ENCODE measurements around the gene HOXA7. TPM values are rescaled to one million over a fixed set of nuclear protein-coding genes. Genes with fewer than 3 reads are reported as not detected.

Gene HOXA7
- total RNA-seq, 1 experiment from 2014 or later, result 2.6 TPM

DNA sequence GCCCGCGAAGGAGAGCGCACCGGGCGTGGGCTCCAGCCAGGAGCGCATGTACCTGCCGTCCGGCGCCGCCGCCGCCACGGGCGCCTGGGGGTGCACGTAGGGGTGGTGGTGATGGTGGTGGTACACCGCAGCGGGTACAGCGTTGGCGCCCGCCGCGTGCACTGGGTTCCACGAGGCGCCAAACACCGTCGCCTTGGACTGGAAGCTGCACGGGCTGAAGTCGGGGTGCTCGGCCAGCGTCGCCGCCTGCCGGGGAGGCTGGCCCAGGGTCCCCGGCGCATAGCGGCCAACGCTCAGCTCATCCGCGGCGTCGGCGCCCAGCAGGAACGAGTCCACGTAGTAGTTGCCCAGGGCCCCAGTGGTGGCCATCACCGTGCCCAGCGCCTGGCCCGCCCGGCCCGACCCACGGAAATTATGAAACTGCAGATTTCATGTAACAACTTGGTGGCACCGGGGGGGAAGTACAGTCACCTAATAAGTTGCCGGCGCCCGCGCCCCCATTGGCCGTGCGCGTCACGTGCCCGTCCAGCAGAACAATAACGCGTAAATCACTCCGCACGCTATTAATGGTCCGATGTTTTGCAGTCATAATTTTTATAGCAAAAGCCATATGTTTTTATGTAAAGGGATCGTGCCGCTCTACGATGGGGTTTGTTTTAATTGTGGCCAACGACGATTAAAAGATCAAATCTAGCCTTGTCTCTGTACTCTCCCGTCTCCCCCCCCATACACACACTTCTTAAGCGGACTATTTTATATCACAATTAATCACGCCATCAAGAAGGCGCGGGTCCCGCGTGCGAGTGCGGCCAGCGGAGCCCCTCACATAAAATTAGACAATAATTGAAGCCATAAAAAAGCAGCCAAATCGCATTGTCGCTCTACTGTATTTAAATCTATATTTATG, 8.9 kb upstream of the HOXA7 start, which contains the start of gene HOXA9:
HOXA9 (minus strand) TSS at position 449 of the 907 bp plus-strand sequence; CDS start at position 369, 80 bp downstream.
- H3K4me3 ChIP-seq (ENCODE audit: low read length), result peak within 1 kb of the TSS; percentile 84
- H3K9me2 ChIP-seq (replicated peaks; ENCODE audit: low read length), result no peaks in the 10 kb centered on the region
- intact Hi-C loops (cut with micrococcal nuclease), result loop anchor here (1.0 to 5.0 kb wide), 5 partner anchors 10 to 1008 kb away; partner anchors contain the start of genes CBX3, HNRNPA2B1 and HOXA13
- peak within 1 kb of the TSS; percentile 97 for H3K27ac ChIP-seq (ENCODE audit: low read length)
- CTCF ChIA-PET, result no interaction called here
- no peaks in the 10 kb centered on the region for H3K9me3 ChIP-seq (ENCODE audit: low read length)
- POLR2A ChIA-PET (ENCODE audit: unreplicated experiment), result interaction anchor here (0.6 to 1.2 kb wide), 8 partner anchors 10 to 756 kb away, joined by 3 to 5 read pairs (median 3); no protein-coding TSS in a partner anchor
- peaks cover 20% of the 10 kb centered on the region for H4K20me1 ChIP-seq (ENCODE audit: low read length)
- H3K79me2 ChIP-seq (ENCODE audit: low read length), result peaks cover 89% of the 10 kb centered on the region
- peaks cover 23% of the 10 kb centered on the region for H3K36me3 ChIP-seq (ENCODE audit: low read depth, low read length)
- peaks cover 12% of the 10 kb centered on the region for H3K4me1 ChIP-seq (ENCODE audit: insufficient read depth, low read length)
- H2AFZ ChIP-seq (ENCODE audit: low read length), result peak within 1 kb of the TSS; percentile 65
- TF ChIP-seq EZH2phosphoT487 (IDR thresholded peaks at IDR 0.05; ENCODE audit: borderline replicate concordance, low read length) (peak; percentile 38; the same call in 1 of the 2 replicates), EZH2 (IDR thresholded peaks at IDR 0.05; ENCODE audit: low read length, unreplicated experiment) (no peak)
- H3F3A ChIP-seq (ENCODE audit: low read length, unreplicated experiment), result peaks cover 5% of the 10 kb centered on the region
- DNase-seq (peak; percentile 94), ATAC-seq (peak; percentile 4)
- peak within 1 kb of the TSS; percentile 93 for H3K4me2 ChIP-seq (ENCODE audit: low read length)
- BruUV-seq (replicated peaks), result no TSS peak
- H3K9ac ChIP-seq (ENCODE audit: low read length), result peak within 1 kb of the TSS; percentile 90
- no peaks in the 10 kb centered on the region for H3K27me3 ChIP-seq (ENCODE audit: low read length)

DNA sequence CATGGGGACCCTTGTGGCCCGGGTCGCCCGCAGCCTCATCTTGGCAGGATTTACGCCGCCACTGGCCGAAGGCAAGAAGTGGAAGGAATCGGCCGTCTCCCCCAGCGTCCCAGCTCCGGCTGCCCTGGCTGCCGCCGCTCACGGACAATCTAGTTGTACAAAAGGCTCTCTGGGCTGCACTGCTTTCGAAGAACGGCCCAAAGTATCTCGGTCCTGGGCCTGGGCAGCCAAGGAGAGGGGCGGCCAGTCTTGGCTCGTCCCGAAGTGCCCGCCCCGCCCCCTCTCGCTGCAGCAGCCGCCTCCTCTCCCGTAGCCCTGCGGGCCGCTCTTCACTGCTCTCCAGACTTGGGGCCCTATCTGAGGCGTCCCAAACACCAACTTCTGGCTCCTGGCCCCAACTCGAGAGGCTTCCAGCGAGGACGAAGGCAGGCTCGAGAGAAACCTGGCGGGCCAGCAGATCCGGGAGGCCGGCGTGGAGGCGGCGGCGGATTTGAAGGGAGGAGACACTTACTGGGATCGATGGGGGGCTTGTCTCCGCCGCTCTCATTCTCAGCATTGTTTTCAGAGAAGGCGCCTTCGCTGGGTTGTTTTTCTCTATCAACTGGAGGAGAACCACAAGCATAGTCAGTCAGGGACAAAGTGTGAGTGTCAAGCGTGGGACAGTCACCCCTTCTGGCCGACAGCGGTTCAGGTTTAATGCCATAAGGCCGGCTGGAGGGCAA, 8.1 kb upstream of the HOXA7 start:
- no peaks in the 10 kb centered on the region for H3K27me3 ChIP-seq (ENCODE audit: low read length)
- peaks cover 20% of the 10 kb centered on the region for H4K20me1 ChIP-seq (ENCODE audit: low read length)
- H3K4me1 ChIP-seq (ENCODE audit: insufficient read depth, low read length), result peaks cover 20% of the 10 kb centered on the region
- no TSS peak for BruUV-seq (replicated peaks)
- no peaks in the 10 kb centered on the region for H3K9me2 ChIP-seq (replicated peaks; ENCODE audit: low read length)
- DNase-seq (peak; percentile 39), ATAC-seq (no peak)
- H3K27ac ChIP-seq (ENCODE audit: low read length), result peak overlapping the region; percentile 97
- H3K4me2 ChIP-seq (ENCODE audit: low read length), result peak overlapping the region; percentile 93
- H3K4me3 ChIP-seq (ENCODE audit: low read length), result peak overlapping the region; percentile 84
- TF ChIP-seq, protein P1, sequence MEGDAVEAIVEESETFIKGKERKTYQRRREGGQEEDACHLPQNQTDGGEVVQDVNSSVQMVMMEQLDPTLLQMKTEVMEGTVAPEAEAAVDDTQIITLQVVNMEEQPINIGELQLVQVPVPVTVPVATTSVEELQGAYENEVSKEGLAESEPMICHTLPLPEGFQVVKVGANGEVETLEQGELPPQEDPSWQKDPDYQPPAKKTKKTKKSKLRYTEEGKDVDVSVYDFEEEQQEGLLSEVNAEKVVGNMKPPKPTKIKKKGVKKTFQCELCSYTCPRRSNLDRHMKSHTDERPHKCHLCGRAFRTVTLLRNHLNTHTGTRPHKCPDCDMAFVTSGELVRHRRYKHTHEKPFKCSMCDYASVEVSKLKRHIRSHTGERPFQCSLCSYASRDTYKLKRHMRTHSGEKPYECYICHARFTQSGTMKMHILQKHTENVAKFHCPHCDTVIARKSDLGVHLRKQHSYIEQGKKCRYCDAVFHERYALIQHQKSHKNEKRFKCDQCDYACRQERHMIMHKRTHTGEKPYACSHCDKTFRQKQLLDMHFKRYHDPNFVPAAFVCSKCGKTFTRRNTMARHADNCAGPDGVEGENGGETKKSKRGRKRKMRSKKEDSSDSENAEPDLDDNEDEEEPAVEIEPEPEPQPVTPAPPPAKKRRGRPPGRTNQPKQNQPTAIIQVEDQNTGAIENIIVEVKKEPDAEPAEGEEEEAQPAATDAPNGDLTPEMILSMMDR (conservative IDR thresholded peaks at IDR 0.05; ENCODE audit: low read depth, low read length), result peak; percentile 46
- TF ChIP-seq EZH2 (IDR thresholded peaks at IDR 0.05; ENCODE audit: low read length, unreplicated experiment), result no peak
- peaks cover 83% of the 10 kb centered on the region for H3K79me2 ChIP-seq (ENCODE audit: low read length)
- no peaks in the 10 kb centered on the region for H3K9me3 ChIP-seq (ENCODE audit: low read length)
- ChIA-PET CTCF (no interaction called here), POLR2A (ENCODE audit: unreplicated experiment) (no interaction called here)
- peaks cover 5% of the 10 kb centered on the region for H3F3A ChIP-seq (ENCODE audit: low read length, unreplicated experiment)
- peak overlapping the region; percentile 90 for H3K9ac ChIP-seq (ENCODE audit: low read length)
- peaks cover 23% of the 10 kb centered on the region for H3K36me3 ChIP-seq (ENCODE audit: low read depth, low read length)
- intact Hi-C loops (cut with micrococcal nuclease), result loop anchor here (1.0 to 5.0 kb wide), 9 partner anchors 11 to 1272 kb away; partner anchors contain the start of genes CBX3, HNRNPA2B1 and HOXA13
- no peak overlapping the region for H2AFZ ChIP-seq (ENCODE audit: low read length)

DNA sequence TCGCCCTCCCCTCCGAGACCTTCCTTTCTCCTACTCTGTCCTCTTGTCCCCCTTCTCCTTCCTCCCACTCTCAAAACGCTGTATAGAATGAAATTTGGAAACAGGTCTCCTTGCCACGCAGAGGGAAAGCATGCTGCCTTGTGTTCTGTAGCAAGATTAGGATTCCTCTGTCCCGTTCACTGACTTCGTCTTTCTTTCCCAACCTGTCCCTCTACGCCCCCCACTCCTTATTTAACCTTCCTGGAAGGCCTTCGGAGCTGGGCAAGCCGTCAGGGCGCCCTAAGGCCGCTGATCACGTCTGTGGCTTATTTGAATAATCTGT, 7.5 kb upstream of the HOXA7 start:
- Histone ChIP-seq H3K9me3 (ENCODE audit: low read length) (no peaks in the 10 kb centered on the region), H3F3A (ENCODE audit: low read length, unreplicated experiment) (peaks cover 5% of the 10 kb centered on the region), H3K4me2 (ENCODE audit: low read length) (peak overlapping the region; percentile 93), H3K27ac (ENCODE audit: low read length) (peak overlapping the region; percentile 97), H4K20me1 (ENCODE audit: low read length) (peaks cover 20% of the 10 kb centered on the region), H3K4me3 (ENCODE audit: low read length) (peak overlapping the region; percentile 84), H3K27me3 (ENCODE audit: low read length) (no peaks in the 10 kb centered on the region), H3K79me2 (ENCODE audit: low read length) (peaks cover 78% of the 10 kb centered on the region), H2AFZ (ENCODE audit: low read length) (no peak overlapping the region), H3K9ac (ENCODE audit: low read length) (peak overlapping the region; percentile 90), H3K4me1 (ENCODE audit: insufficient read depth, low read length) (peaks cover 25% of the 10 kb centered on the region), H3K9me2 (replicated peaks; ENCODE audit: low read length) (no peaks in the 10 kb centered on the region), H3K36me3 (ENCODE audit: low read depth, low read length) (peaks cover 23% of the 10 kb centered on the region)
- no TSS peak for BruUV-seq (replicated peaks)
- DNase-seq (no peak), ATAC-seq (no peak)
- intact Hi-C loops (cut with micrococcal nuclease), result loop anchor here (2.0 to 5.0 kb wide), 5 partner anchors 15 to 1272 kb away; no protein-coding TSS in a partner anchor
- TF ChIP-seq, protein P1 (conservative IDR thresholded peaks at IDR 0.05; ENCODE audit: low read depth, low read length), result no peak
- TF ChIP-seq EZH2phosphoT487 (IDR thresholded peaks at IDR 0.05; ENCODE audit: borderline replicate concordance, low read length) (no peak), EZH2 (IDR thresholded peaks at IDR 0.05; ENCODE audit: low read length, unreplicated experiment) (no peak)
- ChIA-PET CTCF (no interaction called here), POLR2A (ENCODE audit: unreplicated experiment) (no interaction called here)

Data from PC-3 (cell line).